Tibial artery (tissue), 4 donors: ENCODE measurements around the gene ASXL2.

Source experiments
- DNase-seq, 2 donors: peaks; one replicate each; pipeline ENCODE4 v3.0.0-alpha.2; 2019
- H3K27ac ChIP-seq, 2 donors: fragments of 200-600 bp; sonication (generic) in 1 of 2; 1 replicate in 1 of 2; 2 replicates in 1 of 2; pipeline ENCODE4 v1.5.1; 2018 to 2019; ENCODE audit warnings: mild to moderate bottlenecking in 1 of 2
- H3K27me3 ChIP-seq, 2 donors: fragments of 200-600 bp; sonication (generic) in 1 of 2; one replicate each; pipeline versions ENCODE4 v1.5.1 to v1.6.0; 2016 to 2019
- H3K36me3 ChIP-seq, 3 donors: fragments of 200-600 bp; sonication (generic) in 2 of 3; one replicate each; pipeline ENCODE4 v1.5.1; 2016 to 2019; ENCODE audit warnings: mild to moderate bottlenecking in 2 of 3
- H3K4me1 ChIP-seq, 4 donors: fragments of 200-600 bp; sonication (generic) in 2 of 4; 1 replicate in 3 of 4; 2 replicates in 1 of 4; pipeline ENCODE4 v1.5.1; 2016 to 2019
- H3K4me3 ChIP-seq, 2 donors: fragments of 200-600 bp; sonication (generic) in 1 of 2; 1 replicate in 1 of 2; 2 replicates in 1 of 2; pipeline ENCODE4 v1.5.1; 2018 to 2019; ENCODE audit warnings: mild to moderate bottlenecking in 2 of 2
- H3K9me3 ChIP-seq, 3 donors: fragments of 200-600 bp; sonication (generic) in 1 of 3; one replicate each; pipeline ENCODE4 v1.5.1; 2016 to 2019
- intact Hi-C: fragments of 100-400 bp; cut with DNase I; formaldehyde crosslinking; loops from one replicate; pipeline ENCODE4 v1.15.0; 2023; ENCODE audit warnings: low total_unique reads
- TF ChIP-seq, protein P1 (sequence below), 2 experiments: fragments of 200-600 bp in 1 of 2; fragments of 450-650 bp in 1 of 2; IDR thresholded peaks; one replicate each; pipeline ENCODE4 v1.5.1; 2017 to 2019; ENCODE audit warnings: antibody characterized with exemption in 2 of 2, mild to moderate bottlenecking in 1 of 2, moderate library complexity in 1 of 2

Gene ASXL2

DNA sequence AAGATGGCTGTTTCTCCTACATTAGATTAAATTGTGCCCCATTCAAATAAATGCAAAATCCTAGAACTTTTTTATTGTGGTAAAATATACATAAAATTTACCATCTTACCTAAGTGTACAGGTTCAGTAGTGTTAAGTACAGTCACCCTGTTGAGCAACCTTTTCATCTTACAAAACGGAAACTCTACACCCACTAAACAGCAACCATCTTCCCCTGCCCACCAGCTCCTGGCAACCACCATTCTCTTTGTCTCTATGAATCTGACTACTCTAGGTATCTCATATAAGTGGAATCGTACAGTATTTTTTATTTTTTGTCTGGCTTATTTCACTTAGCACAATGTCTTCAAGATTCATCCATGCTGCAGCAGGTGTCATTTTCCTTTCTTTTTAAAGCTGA is 53.0 kb downstream of the ASXL2 start:
- H3K9me3 ChIP-seq, result no peaks in the 10 kb centered on the region
- H3K4me3 ChIP-seq, result no peak overlapping the region
- TF ChIP-seq, protein P1, sequence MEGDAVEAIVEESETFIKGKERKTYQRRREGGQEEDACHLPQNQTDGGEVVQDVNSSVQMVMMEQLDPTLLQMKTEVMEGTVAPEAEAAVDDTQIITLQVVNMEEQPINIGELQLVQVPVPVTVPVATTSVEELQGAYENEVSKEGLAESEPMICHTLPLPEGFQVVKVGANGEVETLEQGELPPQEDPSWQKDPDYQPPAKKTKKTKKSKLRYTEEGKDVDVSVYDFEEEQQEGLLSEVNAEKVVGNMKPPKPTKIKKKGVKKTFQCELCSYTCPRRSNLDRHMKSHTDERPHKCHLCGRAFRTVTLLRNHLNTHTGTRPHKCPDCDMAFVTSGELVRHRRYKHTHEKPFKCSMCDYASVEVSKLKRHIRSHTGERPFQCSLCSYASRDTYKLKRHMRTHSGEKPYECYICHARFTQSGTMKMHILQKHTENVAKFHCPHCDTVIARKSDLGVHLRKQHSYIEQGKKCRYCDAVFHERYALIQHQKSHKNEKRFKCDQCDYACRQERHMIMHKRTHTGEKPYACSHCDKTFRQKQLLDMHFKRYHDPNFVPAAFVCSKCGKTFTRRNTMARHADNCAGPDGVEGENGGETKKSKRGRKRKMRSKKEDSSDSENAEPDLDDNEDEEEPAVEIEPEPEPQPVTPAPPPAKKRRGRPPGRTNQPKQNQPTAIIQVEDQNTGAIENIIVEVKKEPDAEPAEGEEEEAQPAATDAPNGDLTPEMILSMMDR (IDR thresholded peaks at IDR 0.05), result no peak
- H3K4me1 ChIP-seq, result no peaks in the 10 kb centered on the region
- H3K36me3 ChIP-seq, result no peaks in the 10 kb centered on the region
- H3K27me3 ChIP-seq, result no peaks in the 10 kb centered on the region
- intact Hi-C loops, result no loop called here
- DNase-seq, result no peak
- H3K27ac ChIP-seq, result no peak overlapping the region

DNA sequence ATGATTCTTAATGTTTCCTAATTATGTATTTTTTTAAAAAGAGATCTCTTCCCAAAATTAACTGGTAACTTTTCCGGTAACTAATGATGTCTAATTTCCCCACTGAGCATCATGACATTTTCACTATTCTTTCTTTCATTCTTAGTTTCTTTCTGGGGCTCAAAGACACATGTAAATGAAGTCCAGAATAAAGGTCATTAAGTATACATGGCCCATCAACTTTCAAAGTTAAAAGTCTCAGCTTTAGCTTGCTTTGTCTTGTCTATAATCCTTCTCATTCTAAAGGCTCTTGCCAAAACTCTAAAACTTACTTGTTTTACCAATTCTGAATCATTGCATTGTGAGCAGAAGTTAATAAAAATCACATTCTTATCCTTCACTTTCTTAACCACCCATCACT is 53.6 kb downstream of the ASXL2 start:
- no peaks in the 10 kb centered on the region for H3K4me1 ChIP-seq
- no peaks in the 10 kb centered on the region for H3K9me3 ChIP-seq
- no peak overlapping the region for H3K4me3 ChIP-seq
- TF ChIP-seq, protein P1 (IDR thresholded peaks at IDR 0.05), result no peak
- no peaks in the 10 kb centered on the region for H3K27me3 ChIP-seq
- DNase-seq, result no peak
- no peaks in the 10 kb centered on the region for H3K36me3 ChIP-seq
- no peak overlapping the region for H3K27ac ChIP-seq
- intact Hi-C loops, result no loop called here

DNA sequence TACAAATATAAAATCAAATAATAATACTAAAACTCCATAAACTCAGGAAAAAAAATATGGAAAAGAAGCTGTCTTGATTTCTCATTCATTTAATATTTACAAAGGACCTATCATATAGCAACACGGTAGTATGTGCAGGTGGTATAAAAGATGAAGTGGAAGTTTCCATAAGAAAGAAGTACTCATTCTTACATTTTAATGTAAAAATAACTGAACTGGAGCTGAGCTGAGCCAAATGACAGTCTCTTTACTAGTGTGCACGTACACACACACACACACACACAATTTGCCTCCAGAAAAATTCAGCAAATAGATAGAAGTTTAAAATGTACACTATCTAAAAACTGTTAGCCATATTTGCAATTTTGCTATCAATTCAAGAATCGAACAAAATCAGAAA is 54.1 kb downstream of the ASXL2 start:
- Histone ChIP-seq H3K27me3 (no peaks in the 10 kb centered on the region), H3K36me3 (no peaks in the 10 kb centered on the region), H3K4me1 (no peaks in the 10 kb centered on the region), H3K9me3 (no peaks in the 10 kb centered on the region), H3K4me3 (no peak overlapping the region), H3K27ac (no peak overlapping the region)
- intact Hi-C loops, result no loop called here
- TF ChIP-seq, protein P1 (IDR thresholded peaks at IDR 0.05), result no peak
- no peak for DNase-seq

DNA sequence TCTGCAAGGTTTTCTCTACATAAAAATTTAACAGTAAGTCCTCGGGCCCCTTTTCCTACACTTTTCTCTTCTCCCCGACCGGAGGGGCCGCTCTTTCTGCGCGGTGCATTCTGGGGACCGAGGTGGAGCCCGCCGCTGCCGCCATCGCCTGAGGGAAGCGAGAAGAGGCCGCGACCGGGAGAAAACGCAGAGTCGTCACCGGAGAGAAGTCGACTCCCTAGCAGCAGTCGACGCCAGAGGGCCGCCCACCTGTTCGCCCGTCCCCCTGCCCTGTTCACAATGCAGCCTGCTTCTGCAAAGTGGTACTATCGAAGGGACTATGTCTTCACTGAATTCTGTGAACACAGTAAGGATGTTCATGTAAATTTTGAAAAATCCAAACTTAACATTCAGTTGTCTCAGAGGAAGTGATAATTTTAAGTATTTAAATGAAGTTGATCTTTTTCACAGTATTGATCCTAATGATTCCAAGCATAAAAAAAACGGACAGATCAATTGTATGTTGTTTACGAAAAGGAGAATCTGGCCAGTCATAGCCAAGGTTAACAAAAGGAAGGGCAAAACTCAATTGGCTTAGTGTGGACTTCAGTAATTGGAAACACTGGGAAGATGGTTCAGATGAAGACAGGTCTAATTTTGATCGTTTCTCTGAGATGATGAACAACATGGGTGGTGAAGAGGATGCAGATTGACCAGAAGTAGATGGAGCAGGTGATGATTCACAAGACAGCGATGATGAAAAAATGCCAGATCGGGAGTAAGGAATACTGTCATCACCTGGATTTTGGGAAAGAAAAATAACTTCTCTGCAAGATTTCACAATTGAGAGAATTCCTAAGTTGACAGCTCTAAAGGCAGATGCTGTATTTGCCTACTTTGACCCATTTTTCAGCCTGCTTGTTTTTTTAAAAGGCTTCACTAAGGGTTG is 55.8 kb downstream of the ASXL2 start:
- Histone ChIP-seq H3K27ac (no peak overlapping the region), H3K27me3 (no peaks in the 10 kb centered on the region)

DNA sequence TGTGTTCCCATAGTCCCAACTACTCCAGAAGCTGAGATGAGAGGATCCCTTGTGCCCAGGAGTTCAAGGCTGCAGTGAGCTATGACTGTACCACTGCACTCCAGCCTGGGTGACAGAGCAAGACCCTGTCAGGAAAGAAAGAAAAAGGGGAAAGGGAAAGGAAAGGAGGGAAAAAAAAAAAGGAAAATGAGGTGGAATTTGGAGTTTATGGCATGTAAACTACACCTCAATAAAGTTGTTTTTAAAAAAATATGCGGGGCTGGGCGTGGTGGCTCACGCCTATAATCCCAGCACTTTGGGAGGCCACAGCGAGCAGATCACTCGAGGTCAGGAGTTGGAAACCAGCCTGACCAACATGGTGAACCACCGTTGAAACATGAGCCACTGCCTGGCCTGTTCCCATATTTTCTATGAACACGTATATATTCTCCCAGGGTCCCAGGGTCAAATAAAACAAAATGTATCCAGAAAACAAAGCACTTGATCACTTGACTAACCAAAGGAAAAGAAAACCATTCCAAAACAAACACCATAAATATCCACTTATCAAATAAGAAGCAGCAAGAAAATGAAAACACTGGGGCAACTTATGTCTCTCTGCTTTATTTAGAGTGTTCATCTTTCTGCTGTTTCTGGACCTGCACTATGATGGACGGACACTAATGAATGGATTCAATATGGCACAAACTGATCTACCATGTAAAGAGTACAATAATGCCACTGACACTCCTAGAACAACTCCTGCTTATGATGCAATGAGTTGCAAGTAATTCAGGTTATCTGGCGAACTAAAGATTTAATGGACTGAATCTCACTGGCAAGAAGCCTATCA is 56.8 kb downstream of the ASXL2 start:
- H3K4me3 ChIP-seq, result no peak overlapping the region
- intact Hi-C loops, result no loop called here
- no peaks in the 10 kb centered on the region for H3K36me3 ChIP-seq
- no peak overlapping the region for H3K27ac ChIP-seq
- no peaks in the 10 kb centered on the region for H3K27me3 ChIP-seq
- DNase-seq, result no peak
- H3K4me1 ChIP-seq, result peaks cover 0 to 5% (median 2%) of the 10 kb centered on the region in 4 donors
- H3K9me3 ChIP-seq, result no peaks in the 10 kb centered on the region
- TF ChIP-seq, protein P1 (IDR thresholded peaks at IDR 0.05), result no peak

More for the DNA sequence above, 55.8 kb downstream of the ASXL2 start:
- DNase-seq, result no peak
- Histone ChIP-seq H3K4me3 (no peak overlapping the region), H3K4me1 (peaks cover 0 to 2% (median 0%) of the 10 kb centered on the region in 4 donors), H3K36me3 (no peaks in the 10 kb centered on the region), H3K9me3 (no peaks in the 10 kb centered on the region)
- TF ChIP-seq, protein P1 (IDR thresholded peaks at IDR 0.05), result no peak
- intact Hi-C loops, result no loop called here
